ENCODE results near the gene CLCN3. TPM values are rescaled to one million over a fixed set of nuclear protein-coding genes. Genes with fewer than 3 reads are reported as not detected.

The CLCN3 gene
- total and polyA plus RNA-seq, 9 of the 15 experiments (the other 6 are each of a cell fraction or from before 2014, with no cell fraction given), result 12.7 to 60.6 (median 38.5) TPM

DNA sequence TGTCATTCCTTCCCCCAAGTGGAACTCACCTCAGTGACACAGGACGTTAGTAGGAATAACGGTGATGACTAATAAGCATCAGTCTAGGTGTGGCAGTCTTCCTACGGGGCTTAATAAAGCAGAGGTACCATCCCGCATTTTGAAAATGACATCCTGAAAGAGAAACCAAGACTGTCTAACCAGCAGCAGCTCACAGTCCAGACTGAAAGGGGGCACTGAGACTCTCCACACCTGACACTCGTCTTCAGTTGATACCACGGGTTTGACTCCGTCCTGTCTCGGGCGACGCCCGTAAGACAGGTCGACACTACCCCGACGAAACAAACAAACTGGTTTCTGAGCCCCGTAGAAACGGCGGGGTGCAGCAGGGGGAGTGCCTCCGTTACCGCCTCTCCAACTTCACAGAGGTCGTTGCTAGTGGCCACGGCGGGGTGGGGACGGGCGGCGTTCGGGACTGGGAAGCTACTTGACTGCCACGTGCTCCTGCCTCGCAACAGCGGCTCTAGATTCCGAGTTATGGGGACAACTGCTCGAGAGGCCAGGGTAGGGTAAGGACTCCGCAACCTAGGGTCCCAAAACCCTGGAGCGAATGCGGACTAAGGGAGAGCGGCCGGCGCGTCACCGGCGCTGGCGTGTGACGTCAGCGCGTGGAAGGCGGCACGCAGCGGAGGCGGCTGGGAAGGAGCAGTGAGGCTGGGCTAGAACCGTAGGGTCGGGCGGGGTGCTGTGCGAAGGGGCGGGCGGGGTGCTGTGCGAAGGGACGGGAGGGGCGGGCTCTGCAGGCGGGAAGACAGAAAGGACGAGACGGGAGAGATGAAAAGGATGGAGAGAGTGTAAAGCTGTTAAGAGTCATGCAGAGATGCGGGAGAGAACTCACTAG lies 8.1 kb upstream of the CLCN3 start, which contains the start of gene NEK1 (continued):
- TF ChIP-seq ZNF644 (tag; IDR thresholded peaks at IDR 0.05; ENCODE audit: low read depth) (no peak), DIDO1 (tag; IDR thresholded peaks at IDR 0.05; ENCODE audit: low read depth) (peak; percentile 49; the same call in 1 of the 2 replicates), NFE2L1 (tag; IDR thresholded peaks at IDR 0.05; ENCODE audit: borderline replicate concordance, low read depth) (no peak), FOXJ2 (tag; IDR thresholded peaks at IDR 0.05) (no peak), NCOA6 (IDR thresholded peaks at IDR 0.05) (peak; percentile 72; the same call in 1 of the 2 replicates), DDX20 (tag; IDR thresholded peaks at IDR 0.05; ENCODE audit: low read depth) (no peak), POU5F1 (IDR thresholded peaks at IDR 0.05; ENCODE audit: borderline replicate concordance, low read depth, low read length, partially characterized antibody) (no peak), TSC22D4 (tag; IDR thresholded peaks at IDR 0.05) (no peak), XRCC5 (IDR thresholded peaks at IDR 0.05; ENCODE audit: low read depth, low read length) (no peak), GTF2E2 (tag; IDR thresholded peaks at IDR 0.05) (no peak), CEBPG (CRISPR knock-in tag; IDR thresholded peaks at IDR 0.05) (no peak), CEBPG (tag; conservative IDR thresholded peaks at IDR 0.05 in 1 of 2, IDR thresholded peaks at IDR 0.05 in 1 of 2) (no peak)
- TF ChIP-seq, protein P1, sequence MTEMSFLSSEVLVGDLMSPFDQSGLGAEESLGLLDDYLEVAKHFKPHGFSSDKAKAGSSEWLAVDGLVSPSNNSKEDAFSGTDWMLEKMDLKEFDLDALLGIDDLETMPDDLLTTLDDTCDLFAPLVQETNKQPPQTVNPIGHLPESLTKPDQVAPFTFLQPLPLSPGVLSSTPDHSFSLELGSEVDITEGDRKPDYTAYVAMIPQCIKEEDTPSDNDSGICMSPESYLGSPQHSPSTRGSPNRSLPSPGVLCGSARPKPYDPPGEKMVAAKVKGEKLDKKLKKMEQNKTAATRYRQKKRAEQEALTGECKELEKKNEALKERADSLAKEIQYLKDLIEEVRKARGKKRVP (CRISPR knock-in tag; IDR thresholded peaks at IDR 0.05), result no peak
- TF ChIP-seq, protein P2, sequence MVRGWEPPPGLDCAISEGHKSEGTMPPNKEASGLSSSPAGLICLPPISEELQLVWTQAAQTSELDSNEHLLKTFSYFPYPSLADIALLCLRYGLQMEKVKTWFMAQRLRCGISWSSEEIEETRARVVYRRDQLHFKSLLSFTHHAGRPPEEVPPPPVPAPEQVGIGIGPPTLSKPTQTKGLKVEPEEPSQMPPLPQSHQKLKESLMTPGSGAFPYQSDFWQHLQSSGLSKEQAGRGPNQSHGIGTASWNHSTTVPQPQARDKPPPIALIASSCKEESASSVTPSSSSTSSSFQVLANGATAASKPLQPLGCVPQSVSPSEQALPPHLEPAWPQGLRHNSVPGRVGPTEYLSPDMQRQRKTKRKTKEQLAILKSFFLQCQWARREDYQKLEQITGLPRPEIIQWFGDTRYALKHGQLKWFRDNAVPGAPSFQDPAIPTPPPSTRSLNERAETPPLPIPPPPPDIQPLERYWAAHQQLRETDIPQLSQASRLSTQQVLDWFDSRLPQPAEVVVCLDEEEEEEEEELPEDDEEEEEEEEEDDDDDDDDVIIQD (CRISPR knock-in tag; IDR thresholded peaks at IDR 0.05), result no peak
- TF ChIP-seq, protein P3, sequence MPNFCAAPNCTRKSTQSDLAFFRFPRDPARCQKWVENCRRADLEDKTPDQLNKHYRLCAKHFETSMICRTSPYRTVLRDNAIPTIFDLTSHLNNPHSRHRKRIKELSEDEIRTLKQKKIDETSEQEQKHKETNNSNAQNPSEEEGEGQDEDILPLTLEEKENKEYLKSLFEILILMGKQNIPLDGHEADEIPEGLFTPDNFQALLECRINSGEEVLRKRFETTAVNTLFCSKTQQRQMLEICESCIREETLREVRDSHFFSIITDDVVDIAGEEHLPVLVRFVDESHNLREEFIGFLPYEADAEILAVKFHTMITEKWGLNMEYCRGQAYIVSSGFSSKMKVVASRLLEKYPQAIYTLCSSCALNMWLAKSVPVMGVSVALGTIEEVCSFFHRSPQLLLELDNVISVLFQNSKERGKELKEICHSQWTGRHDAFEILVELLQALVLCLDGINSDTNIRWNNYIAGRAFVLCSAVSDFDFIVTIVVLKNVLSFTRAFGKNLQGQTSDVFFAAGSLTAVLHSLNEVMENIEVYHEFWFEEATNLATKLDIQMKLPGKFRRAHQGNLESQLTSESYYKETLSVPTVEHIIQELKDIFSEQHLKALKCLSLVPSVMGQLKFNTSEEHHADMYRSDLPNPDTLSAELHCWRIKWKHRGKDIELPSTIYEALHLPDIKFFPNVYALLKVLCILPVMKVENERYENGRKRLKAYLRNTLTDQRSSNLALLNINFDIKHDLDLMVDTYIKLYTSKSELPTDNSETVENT (CRISPR knock-in tag; IDR thresholded peaks at IDR 0.05), result peak; percentile 66; the same call in 1 of the 2 replicates
- TF ChIP-seq, protein P4, sequence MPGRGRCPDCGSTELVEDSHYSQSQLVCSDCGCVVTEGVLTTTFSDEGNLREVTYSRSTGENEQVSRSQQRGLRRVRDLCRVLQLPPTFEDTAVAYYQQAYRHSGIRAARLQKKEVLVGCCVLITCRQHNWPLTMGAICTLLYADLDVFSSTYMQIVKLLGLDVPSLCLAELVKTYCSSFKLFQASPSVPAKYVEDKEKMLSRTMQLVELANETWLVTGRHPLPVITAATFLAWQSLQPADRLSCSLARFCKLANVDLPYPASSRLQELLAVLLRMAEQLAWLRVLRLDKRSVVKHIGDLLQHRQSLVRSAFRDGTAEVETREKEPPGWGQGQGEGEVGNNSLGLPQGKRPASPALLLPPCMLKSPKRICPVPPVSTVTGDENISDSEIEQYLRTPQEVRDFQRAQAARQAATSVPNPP (IDR thresholded peaks at IDR 0.05; ENCODE audit: borderline replicate concordance, insufficient read depth, insufficient read length), result no peak
- TF ChIP-seq, protein P5, sequence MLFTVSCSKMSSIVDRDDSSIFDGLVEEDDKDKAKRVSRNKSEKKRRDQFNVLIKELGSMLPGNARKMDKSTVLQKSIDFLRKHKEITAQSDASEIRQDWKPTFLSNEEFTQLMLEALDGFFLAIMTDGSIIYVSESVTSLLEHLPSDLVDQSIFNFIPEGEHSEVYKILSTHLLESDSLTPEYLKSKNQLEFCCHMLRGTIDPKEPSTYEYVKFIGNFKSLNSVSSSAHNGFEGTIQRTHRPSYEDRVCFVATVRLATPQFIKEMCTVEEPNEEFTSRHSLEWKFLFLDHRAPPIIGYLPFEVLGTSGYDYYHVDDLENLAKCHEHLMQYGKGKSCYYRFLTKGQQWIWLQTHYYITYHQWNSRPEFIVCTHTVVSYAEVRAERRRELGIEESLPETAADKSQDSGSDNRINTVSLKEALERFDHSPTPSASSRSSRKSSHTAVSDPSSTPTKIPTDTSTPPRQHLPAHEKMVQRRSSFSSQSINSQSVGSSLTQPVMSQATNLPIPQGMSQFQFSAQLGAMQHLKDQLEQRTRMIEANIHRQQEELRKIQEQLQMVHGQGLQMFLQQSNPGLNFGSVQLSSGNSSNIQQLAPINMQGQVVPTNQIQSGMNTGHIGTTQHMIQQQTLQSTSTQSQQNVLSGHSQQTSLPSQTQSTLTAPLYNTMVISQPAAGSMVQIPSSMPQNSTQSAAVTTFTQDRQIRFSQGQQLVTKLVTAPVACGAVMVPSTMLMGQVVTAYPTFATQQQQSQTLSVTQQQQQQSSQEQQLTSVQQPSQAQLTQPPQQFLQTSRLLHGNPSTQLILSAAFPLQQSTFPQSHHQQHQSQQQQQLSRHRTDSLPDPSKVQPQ (CRISPR knock-in tag; IDR thresholded peaks at IDR 0.05; ENCODE audit: borderline replicate concordance), result no peak

Data from K562 (cell line).